Astrocyte (in vitro differentiated cells and primary cell): ENCODE results near the gene ZBTB7B. TPM values are rescaled to one million over a fixed set of nuclear protein-coding genes. Genes with fewer than 3 reads are reported as not detected.

Source experiments
- DNase-seq: peaks from one replicate; pipeline ENCODE4 v3.0.0-alpha.2; 2010; ENCODE audit warnings: low read depth
- FAIRE-seq: peaks from 2 replicates; lab custom pipeline; 2011; peaks lifted over from hg19 to GRCh38; lab: Jason Lieb, UNC
- H2AFZ ChIP-seq: 2 replicates; pipeline ENCODE4 v1.6.0; 2012; ENCODE audit warnings: low read depth, low read length, inconsistent platforms
- H3K27ac ChIP-seq: 2 replicates; pipeline ENCODE4 v1.5.1; 2011; ENCODE audit warnings: low read depth, low read length, inconsistent platforms
- H3K27me3 ChIP-seq: 2 replicates; pipeline ENCODE4 v1.6.0; 2011; ENCODE audit warnings: low read length, inconsistent platforms; ENCODE audit not compliant: insufficient read depth
- H3K36me3 ChIP-seq: 2 replicates; pipeline ENCODE4 v1.5.1; 2011; ENCODE audit warnings: low read length, inconsistent platforms; ENCODE audit not compliant: insufficient read depth
- H3K4me1 ChIP-seq: 2 replicates; pipeline ENCODE4 v1.5.1; 2011; ENCODE audit warnings: low read length, inconsistent platforms; ENCODE audit not compliant: insufficient read depth
- H3K4me2 ChIP-seq: 2 replicates; pipeline ENCODE4 v1.6.0; 2012; ENCODE audit warnings: low read length, inconsistent platforms
- H3K4me3 ChIP-seq: 2 replicates; pipeline ENCODE4 v1.5.1; 2011; ENCODE audit warnings: low read depth, mild to moderate bottlenecking, low read length, inconsistent platforms; ENCODE audit not compliant: insufficient read depth
- H3K79me2 ChIP-seq: 2 replicates; pipeline ENCODE4 v1.6.0; 2012; ENCODE audit warnings: mild to moderate bottlenecking, low read length, inconsistent platforms; ENCODE audit not compliant: insufficient read depth
- H3K9ac ChIP-seq: 2 replicates; pipeline ENCODE4 v1.6.0; 2012; ENCODE audit warnings: mild to moderate bottlenecking, low read length, inconsistent platforms
- H3K9me3 ChIP-seq: 2 replicates; pipeline ENCODE4 v1.5.1; 2012; ENCODE audit warnings: low read depth, mild to moderate bottlenecking, low read length, inconsistent platforms; ENCODE audit not compliant: insufficient read depth
- H4K20me1 ChIP-seq: 2 replicates; pipeline ENCODE4 v1.6.0; 2012; ENCODE audit warnings: low read length, inconsistent platforms; ENCODE audit not compliant: insufficient read depth
- H3K27ac Mint-ChIP-seq: one replicate; pipeline ENCODE4 v1.8.0; 2021; ENCODE audit warnings: mild to moderate bottlenecking, mixed read lengths; ENCODE audit not compliant: unreplicated experiment
- H3K27me3 Mint-ChIP-seq: one replicate; pipeline ENCODE4 v1.8.0; 2021; ENCODE audit warnings: low read depth, mixed read lengths; ENCODE audit not compliant: unreplicated experiment
- H3K36me3 Mint-ChIP-seq: one replicate; pipeline ENCODE4 v1.8.0; 2021; ENCODE audit warnings: low read depth, mixed read lengths; ENCODE audit not compliant: unreplicated experiment
- H3K4me1 Mint-ChIP-seq: one replicate; pipeline ENCODE4 v1.8.0; 2021; ENCODE audit warnings: low read depth, mixed read lengths; ENCODE audit not compliant: unreplicated experiment
- H3K4me3 Mint-ChIP-seq: one replicate; pipeline ENCODE4 v1.8.0; 2021; ENCODE audit warnings: mild to moderate bottlenecking, moderate library complexity, mixed read lengths; ENCODE audit not compliant: unreplicated experiment
- H3K9me3 Mint-ChIP-seq: one replicate; pipeline ENCODE4 v1.8.0; 2021; ENCODE audit warnings: mild to moderate bottlenecking, mixed read lengths; ENCODE audit not compliant: unreplicated experiment
- CTCF ChIP-seq: IDR thresholded peaks from 2 replicates; pipeline ENCODE4 v1.5.1; 2011; ENCODE audit warnings: low read depth, mild to moderate bottlenecking, inconsistent platforms, low read length, moderate library complexity; ENCODE audit not compliant: insufficient read depth
- EZH2 ChIP-seq: IDR thresholded peaks from 2 replicates; pipeline ENCODE4 v1.6.1; 2012; ENCODE audit warnings: mild to moderate bottlenecking, low read length, inconsistent platforms; ENCODE audit not compliant: insufficient read depth
- total RNA-seq: library from RNA; stranded (reverse); gene quantifications from 2 replicates; pipeline ENCODE4 v1.2.1, GENCODE V29; 2021

ZBTB7B gene
- total RNA-seq, 1 donor from 2014 or later: 46.1 TPM

- peaks cover 5% of the 10 kb centered on the region for H3K4me1 Mint-ChIP-seq
- no peak overlapping the region for H3K27ac ChIP-seq
- H3K27me3 Mint-ChIP-seq: no peaks in the 10 kb centered on the region
- peak overlapping the region; percentile 89 for H3K9ac ChIP-seq
- H3K4me2 ChIP-seq: peak overlapping the region; percentile 97
- DNase-seq: no peak
- H3K9me3 ChIP-seq: no peaks in the 10 kb centered on the region
- no peaks in the 10 kb centered on the region for H3K27me3 ChIP-seq
- FAIRE-seq: no peak
- H3K79me2 ChIP-seq: peaks cover 18% of the 10 kb centered on the region
- H3K27ac Mint-ChIP-seq: peak overlapping the region; percentile 81
- peaks cover 23% of the 10 kb centered on the region for H3K4me1 ChIP-seq
- TF ChIP-seq CTCF (peak; percentile 48), EZH2 (no peak)
- peaks cover 9% of the 10 kb centered on the region for H3K36me3 Mint-ChIP-seq
- H2AFZ ChIP-seq: peak overlapping the region; percentile 84
- H3K36me3 ChIP-seq: peaks cover 4% of the 10 kb centered on the region
- H3K9me3 Mint-ChIP-seq: no peaks in the 10 kb centered on the region
- H3K4me3 ChIP-seq: peak overlapping the region; percentile 85
- H4K20me1 ChIP-seq: peaks cover 45% of the 10 kb centered on the region
- H3K4me3 Mint-ChIP-seq: peak overlapping the region; percentile 87
Observed at GRCh38 chr1:155062702-155063411, 60.3 kb downstream of the ZBTB7B start.

GRCh38 chr1:155063550-155064110, 61.0 kb downstream of the ZBTB7B start, which contains the start of gene EFNA4:
Gene EFNA4, plus strand, starts transcription at chr1:155063740. Its CDS starts 84 bp downstream, at chr1:155063824.
- Histone ChIP-seq H3K4me3 (peak within 1 kb of the TSS; percentile 85), H3K4me2 (peak within 1 kb of the TSS; percentile 97), H3K9me3 (no peaks in the 10 kb centered on the region), H4K20me1 (peaks cover 47% of the 10 kb centered on the region), H3K36me3 (peaks cover 2% of the 10 kb centered on the region), H3K9ac (peak within 1 kb of the TSS; percentile 89), H3K27me3 (no peaks in the 10 kb centered on the region), H2AFZ (peak within 1 kb of the TSS; percentile 84), H3K27ac (peak within 1 kb of the TSS; percentile 66), H3K79me2 (peaks cover 18% of the 10 kb centered on the region), H3K4me1 (peaks cover 26% of the 10 kb centered on the region)
- FAIRE-seq (no peak), DNase-seq (peak; percentile 73)
- Mint-ChIP-seq H3K27ac (peak within 1 kb of the TSS; percentile 81), H3K36me3 (peaks cover 9% of the 10 kb centered on the region), H3K4me3 (peak within 1 kb of the TSS; percentile 88), H3K27me3 (no peaks in the 10 kb centered on the region), H3K9me3 (no peaks in the 10 kb centered on the region), H3K4me1 (peaks cover 8% of the 10 kb centered on the region)
- TF ChIP-seq EZH2 (no peak), CTCF (no peak)
